Stimulated activated CD4-positive, alpha-beta T cell treated with anti-CD3 and anti-CD28 coated beads, Interleukin-4, amount 100 ng/mL, for 1 hour (primary cell): ENCODE measurements around the gene AFF3.

Source experiments
- DNase-seq: peaks from one replicate; pipeline ENCODE4 v3.0.0-alpha.2; 2020

Gene AFF3

DNA sequence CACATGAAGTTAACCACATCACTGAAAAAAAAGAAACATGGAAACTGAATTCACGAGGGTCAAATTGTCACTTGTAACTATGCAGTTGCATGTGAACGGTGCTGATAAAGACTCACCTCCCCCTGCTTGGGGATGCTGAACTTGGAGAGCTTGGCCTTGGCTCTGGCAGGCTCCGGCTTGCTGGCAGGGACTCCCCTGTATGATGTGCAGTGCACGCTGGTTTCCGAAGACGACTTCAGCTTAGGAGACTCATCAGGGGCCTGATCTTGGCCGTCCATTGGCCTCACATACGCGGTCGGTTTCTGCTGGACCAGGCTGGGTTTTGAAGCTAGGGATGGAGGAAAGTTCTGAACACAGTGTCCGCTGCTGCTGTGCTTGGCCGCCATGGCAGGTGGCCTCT, 135.9 kb downstream of the AFF3 start:
- no peak for DNase-seq

- DNase-seq = no peak
Measured at GRCh38 chr2:100004959-100005387, 137.4 kb downstream of the AFF3 start.

- no peak for DNase-seq
Measured at GRCh38 chr2:100004348-100004884, 138.0 kb downstream of the AFF3 start.

GRCh38 chr2:100002059-100002458, 140.3 kb downstream of the AFF3 start:
- DNase-seq = no peak

DNA sequence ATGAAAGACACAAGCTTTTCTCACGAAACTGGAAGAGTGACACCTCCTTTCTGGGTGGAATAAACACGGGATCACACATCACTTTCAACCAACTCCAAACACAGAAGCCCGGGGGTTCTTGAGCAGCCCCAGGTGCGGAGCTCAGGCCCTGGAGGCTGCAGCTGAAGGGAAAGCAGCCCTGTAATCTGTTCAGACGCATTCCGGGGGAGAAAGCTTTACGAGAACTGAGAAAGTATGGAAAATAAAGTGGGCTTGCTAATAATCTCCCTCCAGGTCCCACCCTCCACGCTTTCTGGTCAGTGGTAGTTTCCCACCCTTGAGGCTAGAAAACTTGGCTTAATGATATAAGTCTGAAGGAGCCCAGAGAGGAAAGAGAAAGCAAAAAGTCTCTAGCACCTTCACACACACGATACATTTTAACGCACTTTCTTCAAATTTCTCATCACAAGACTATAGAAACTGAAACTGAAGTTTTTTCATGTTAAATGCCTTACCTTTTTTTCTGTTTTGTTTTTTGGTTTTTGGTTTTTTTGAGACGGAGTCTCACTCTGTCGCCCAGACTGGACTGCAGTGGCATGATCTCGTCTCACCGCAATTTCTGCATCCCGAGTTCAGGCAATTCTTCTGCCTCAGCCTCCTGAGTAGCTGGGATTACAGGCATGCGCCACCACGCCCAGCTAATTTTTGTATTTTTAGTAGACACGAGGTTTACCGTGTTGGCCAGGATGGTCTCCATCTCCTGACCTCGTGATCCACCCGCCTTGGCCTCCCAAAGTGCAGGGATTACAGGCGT, 141.3 kb downstream of the AFF3 start:
- no peak for DNase-seq

DNA sequence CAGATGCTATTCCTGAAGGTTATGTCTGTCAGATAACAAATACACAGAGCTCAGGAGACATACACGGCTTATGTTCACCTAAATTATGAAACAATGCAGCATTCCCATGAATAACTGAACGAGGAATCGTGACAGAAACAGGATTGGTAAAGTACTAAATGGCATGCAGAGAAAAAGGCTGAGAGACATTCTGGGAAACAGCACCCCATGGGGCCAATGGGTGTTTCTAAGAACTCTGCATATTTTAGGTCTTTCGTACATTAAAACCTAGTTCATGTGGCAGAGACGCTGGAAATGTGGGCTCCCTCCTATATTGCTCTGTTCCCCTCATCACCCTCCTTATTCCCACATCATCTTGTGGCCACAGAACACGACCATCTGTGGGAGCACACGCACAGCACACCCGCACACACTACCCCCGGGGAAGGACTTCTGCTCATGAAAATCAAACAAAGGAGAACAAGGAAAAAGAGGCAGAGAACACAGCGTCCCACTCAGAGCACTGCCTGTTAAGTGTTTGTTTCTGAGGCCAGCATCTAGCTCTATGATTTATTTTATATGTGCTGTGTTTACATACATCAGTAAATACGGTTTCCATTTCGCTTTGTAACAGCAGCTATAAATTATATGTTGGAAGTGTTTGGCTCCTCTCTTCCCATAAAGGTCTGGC, 143.6 kb downstream of the AFF3 start:
- no peak for DNase-seq

GRCh38 chr2:99989905-99990304, 152.5 kb downstream of the AFF3 start:
- DNase-seq = no peak

DNA sequence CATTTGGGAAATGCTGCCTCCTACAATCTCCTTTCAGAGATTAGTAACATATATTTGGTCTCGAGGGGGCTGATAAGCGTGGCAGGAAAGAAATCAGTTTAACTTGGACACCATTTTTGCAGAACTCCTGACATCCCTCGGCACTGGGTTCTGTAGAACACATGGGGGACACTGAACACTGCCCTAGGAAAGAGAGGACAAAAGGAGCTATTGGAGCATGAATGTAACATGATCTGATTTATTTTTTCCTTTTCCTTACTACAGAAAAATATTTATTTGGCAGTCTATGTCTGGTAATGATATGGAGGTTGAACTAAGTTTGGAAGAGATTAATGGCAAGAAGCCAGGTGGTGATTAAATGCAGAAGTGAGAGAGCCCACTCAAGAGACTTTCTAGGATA, 153.8 kb downstream of the AFF3 start:
- no peak for DNase-seq

DNA sequence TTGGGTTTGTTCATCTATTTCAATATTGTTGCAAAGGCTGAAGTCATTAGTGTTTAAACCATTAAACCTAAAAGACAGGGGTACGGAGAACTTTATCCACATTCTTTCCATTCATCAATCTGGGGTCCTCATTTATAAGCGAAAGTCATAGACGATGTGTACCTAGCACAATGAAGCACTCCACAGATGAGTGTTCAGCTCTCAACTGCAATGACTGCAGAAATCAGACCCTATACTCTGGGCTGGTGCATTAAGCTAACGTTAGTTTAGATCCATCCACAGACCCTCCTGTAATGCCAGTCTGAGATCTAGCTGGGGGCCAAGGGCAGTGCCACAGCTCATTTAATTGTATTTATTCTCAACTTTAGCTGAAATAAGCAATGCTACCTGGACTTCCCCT, 155.2 kb downstream of the AFF3 start:
- no peak for DNase-seq

GRCh38 chr2:99984799-99985515, 157.4 kb downstream of the AFF3 start:
- DNase-seq = no peak

DNA sequence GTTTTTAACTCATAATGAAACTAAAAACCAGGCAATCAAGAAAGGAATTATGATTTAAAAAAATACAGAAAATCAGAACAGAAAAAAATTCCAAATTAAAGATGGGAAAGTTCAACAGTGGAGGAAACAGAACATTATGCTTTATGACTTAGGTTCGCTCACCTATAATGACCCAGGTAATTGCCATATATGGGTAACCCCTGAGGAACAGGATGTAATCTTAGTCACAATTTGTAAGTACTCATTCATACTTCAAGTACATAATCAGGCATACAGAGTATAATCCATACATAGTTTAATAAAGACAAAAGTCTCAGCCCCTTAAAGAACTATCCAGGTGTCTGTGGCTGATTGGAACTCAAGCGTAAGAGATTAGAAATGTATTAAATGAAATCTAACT, 159.6 kb downstream of the AFF3 start:
- no peak for DNase-seq

GRCh38 chr2:99981840-99982239, 160.6 kb downstream of the AFF3 start:
- DNase-seq = no peak

GRCh38 chr2:99980176-99980575, 162.2 kb downstream of the AFF3 start:
- DNase-seq = no peak

GRCh38 chr2:99977966-99978365, 164.4 kb downstream of the AFF3 start:
- no peak for DNase-seq

DNA sequence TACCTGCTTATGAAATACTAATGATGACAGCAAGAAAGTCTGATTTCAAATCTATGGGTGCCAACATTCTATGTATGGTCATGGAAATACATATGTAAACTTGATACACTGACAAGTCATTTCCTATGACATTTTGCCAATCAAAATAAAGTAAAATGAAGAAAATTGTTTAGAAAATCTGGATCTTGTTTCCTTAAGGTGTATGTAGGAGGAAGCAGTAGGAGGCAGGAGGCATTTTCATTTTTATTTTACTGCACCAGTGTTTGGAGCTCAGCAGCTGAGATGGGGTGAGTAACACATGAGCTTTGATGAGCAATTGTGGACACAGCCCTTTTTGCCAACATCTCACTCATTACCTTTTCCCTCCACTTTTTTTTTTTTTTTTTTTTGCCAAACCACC, 167.0 kb downstream of the AFF3 start:
- no peak for DNase-seq

- no peak for DNase-seq
Measured at GRCh38 chr2:99974682-99975375, 167.6 kb downstream of the AFF3 start.

DNA sequence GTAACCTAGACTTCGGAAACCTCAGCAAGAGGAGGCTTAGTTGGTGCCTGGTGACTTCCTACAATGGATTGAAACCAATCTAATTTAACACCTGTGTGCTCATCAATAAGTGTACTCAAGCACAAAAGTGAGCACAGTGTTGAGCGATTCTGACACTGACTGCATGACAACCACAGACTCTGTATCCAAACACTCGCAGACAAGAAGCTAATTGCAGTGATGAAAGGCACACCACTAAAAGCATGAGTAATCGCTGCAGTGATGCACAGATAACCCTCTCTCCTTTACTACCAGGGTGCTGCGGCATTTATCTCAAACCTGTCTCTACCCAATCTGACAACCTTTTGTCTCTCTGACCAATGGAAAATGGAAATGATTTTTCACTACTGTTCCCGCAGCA, 168.1 kb downstream of the AFF3 start:
- DNase-seq = no peak

DNA sequence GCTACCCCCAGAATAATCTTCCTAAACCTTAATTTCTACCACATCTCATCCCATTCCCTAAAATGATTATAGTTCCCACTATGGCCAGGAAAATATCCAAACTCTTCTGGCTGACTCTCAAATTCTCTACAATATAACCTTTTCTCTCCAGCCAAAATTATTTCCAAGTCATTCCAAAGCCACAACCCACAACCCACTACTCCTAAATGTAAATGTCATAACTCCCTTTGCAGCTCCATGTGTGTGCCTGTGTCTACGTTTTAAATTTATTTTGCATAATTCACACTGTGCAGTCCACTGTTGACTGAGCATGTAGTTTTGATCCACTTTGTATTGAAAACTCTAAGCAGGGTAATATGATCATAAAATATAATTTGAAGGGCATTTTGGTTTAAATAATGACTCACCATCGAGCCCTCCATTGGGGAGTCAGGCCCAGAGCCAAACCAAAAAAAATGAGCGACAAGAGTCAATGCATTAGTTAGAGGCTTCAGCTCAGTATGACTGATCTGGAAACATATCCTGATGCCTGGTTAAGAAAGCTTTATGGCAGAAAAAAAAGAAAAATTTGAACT, 171.0 kb downstream of the AFF3 start:
- no peak for DNase-seq

- DNase-seq = no peak
Measured at GRCh38 chr2:99970292-99970868, 172.0 kb downstream of the AFF3 start.

- no peak for DNase-seq
Measured at GRCh38 chr2:99961196-99961913, 181.0 kb downstream of the AFF3 start.

DNA sequence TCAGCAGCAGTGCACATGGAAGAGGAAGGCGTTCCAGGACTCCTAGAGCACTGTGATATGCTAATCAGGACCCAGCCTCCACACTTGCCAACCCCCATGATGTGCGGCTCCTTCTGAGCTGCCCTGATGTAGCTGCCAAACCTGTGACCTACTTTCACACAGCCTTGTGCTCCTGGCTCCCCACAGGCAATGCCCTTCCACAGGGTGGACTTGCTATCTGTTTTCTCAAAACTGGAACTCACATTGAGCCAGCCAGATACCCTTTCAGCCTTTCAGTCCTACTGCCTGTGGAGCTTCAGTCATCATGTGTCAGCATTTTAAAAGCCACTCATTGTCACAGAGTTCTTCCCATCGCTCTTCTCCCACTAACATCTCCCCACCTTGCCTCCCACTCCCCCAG, 181.6 kb downstream of the AFF3 start:
- DNase-seq = no peak

DNA sequence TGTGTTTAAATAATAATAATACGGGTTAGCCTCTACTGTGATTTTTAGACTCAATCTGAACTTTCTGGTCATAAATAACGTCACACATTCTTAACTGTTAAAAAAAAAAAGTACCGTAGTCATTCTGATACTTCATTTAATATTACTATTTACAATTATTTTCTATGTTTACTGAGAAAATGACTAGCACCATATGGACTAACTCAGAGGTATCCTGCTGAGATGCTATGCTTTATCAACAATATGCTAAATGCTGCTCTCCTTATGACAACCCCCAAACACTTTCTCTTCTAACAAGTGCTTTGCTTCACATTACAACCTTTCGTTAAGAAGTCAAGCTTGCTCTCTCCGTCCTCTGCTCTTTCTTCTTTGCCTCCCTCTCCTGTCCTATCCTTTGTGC, 182.1 kb downstream of the AFF3 start:
- DNase-seq = no peak
